Activated CD8-positive, alpha-beta T cell treated with anti-CD3 and anti-CD28 coated beads for 36 hours (primary cell): ENCODE measurements around the gene ADCY10. TPM values are rescaled to one million over a fixed set of nuclear protein-coding genes. Genes with fewer than 3 reads are reported as not detected.

Experiments
- ATAC-seq: fragments of 200-7000 bp; cut with Tn5 transposase; one replicate; pipeline ENCODE4 v1.10.0; 2021; ENCODE audit warnings: mild to moderate bottlenecking, moderate library complexity
- CTCF ChIA-PET: fragments of 350-600 bp; sonication (Branson Sonifier 250); formaldehyde crosslinking; loops from one replicate; lab custom pipeline; 2021; ENCODE audit warnings: antibody characterized with exemption; lab: Charles Lee
- POLR2A ChIA-PET: fragments of 350-600 bp; sonication (Branson Sonifier 250); formaldehyde crosslinking; loops from one replicate; lab custom pipeline; 2021; ENCODE audit warnings: antibody characterized with exemption; lab: Charles Lee
- DNase-seq: peaks from one replicate; pipeline ENCODE4 v3.0.0-alpha.2; 2020
- H3K27ac Mint-ChIP-seq: one replicate; pipeline ENCODE4 v1.8.0; 2021; ENCODE audit warnings: mild to moderate bottlenecking, mixed read lengths
- H3K27me3 Mint-ChIP-seq: one replicate; pipeline ENCODE4 v1.8.0; 2021; ENCODE audit warnings: mixed read lengths
- H3K36me3 Mint-ChIP-seq: one replicate; pipeline ENCODE4 v1.8.0; 2021; ENCODE audit warnings: low read depth, mixed read lengths
- H3K4me1 Mint-ChIP-seq: one replicate; pipeline ENCODE4 v1.8.0; 2021; ENCODE audit warnings: low read depth, mixed read lengths
- H3K4me3 Mint-ChIP-seq: one replicate; pipeline ENCODE4 v1.8.0; 2021; ENCODE audit warnings: mild to moderate bottlenecking, moderate library complexity, mixed read lengths
- H3K9me3 Mint-ChIP-seq: one replicate; pipeline ENCODE4 v1.8.0; 2021; ENCODE audit warnings: mixed read lengths
- intact Hi-C: fragments of 100-400 bp; cut with micrococcal nuclease; formaldehyde crosslinking; loops from one replicate; pipeline ENCODE4 v1.10.0; 2022
- total RNA-seq, 2 experiments: library from RNA; stranded (reverse); gene quantifications; one replicate each; pipeline ENCODE4 v1.2.3, GENCODE V29; 2021
- TF ChIP-seq, protein P1 (sequence below): fragments of 200-600 bp; IDR thresholded peaks from one replicate; pipeline ENCODE4 v1.8.0; 2022; ENCODE audit warnings: antibody characterized with exemption, mild to moderate bottlenecking

Gene ADCY10
- total RNA-seq, 2 experiments from 2014 or later = 0.05 TPM; not detected in 1

DNA sequence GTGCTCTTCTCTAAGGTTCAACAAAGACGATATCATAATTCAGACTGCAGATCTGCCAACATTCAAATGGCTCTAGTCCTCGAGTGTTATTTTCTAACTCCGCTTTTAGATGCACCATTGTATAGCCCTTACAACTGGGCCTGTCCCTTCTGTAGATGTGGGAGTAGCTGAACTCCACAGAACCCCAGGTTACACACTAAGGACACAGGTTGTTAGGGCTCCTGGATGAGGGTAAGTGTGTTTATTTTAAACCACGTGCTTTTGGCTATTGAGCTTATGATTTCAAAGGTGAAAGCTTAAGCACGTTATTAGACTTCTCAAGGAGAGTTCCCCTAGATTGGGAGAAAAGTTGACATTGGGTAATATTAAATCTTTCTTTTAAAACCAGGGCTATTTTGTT lies 127.4 kb downstream of the ADCY10 start:
- POLR2A ChIA-PET = no interaction called here
- ATAC-seq (no peak), DNase-seq (no peak)
- TF ChIP-seq, protein P1, sequence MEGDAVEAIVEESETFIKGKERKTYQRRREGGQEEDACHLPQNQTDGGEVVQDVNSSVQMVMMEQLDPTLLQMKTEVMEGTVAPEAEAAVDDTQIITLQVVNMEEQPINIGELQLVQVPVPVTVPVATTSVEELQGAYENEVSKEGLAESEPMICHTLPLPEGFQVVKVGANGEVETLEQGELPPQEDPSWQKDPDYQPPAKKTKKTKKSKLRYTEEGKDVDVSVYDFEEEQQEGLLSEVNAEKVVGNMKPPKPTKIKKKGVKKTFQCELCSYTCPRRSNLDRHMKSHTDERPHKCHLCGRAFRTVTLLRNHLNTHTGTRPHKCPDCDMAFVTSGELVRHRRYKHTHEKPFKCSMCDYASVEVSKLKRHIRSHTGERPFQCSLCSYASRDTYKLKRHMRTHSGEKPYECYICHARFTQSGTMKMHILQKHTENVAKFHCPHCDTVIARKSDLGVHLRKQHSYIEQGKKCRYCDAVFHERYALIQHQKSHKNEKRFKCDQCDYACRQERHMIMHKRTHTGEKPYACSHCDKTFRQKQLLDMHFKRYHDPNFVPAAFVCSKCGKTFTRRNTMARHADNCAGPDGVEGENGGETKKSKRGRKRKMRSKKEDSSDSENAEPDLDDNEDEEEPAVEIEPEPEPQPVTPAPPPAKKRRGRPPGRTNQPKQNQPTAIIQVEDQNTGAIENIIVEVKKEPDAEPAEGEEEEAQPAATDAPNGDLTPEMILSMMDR = no peak
- intact Hi-C loops = no loop called here
- H3K27ac Mint-ChIP-seq = no peak overlapping the region
- H3K36me3 Mint-ChIP-seq = peaks cover 7% of the 10 kb centered on the region
- CTCF ChIA-PET = interaction anchor here (1.3 kb wide), 1 partner anchor 16 kb away, joined by 3 read pairs; no protein-coding TSS in a partner anchor
- H3K4me3 Mint-ChIP-seq = no peak overlapping the region
- H3K27me3 Mint-ChIP-seq = no peaks in the 10 kb centered on the region
- no peaks in the 10 kb centered on the region for H3K9me3 Mint-ChIP-seq
- H3K4me1 Mint-ChIP-seq = peaks cover 8% of the 10 kb centered on the region

- Mint-ChIP-seq H3K36me3 (peaks cover 7% of the 10 kb centered on the region), H3K9me3 (no peaks in the 10 kb centered on the region), H3K27me3 (no peaks in the 10 kb centered on the region), H3K27ac (no peak overlapping the region), H3K4me3 (no peak overlapping the region), H3K4me1 (peaks cover 8% of the 10 kb centered on the region)
- ChIA-PET CTCF (interaction anchor here (1.3 to 1.4 kb wide), 2 partner anchors 15 to 70 kb away, joined by 3 to 6 read pairs; no protein-coding TSS in a partner anchor), POLR2A (no interaction called here)
- intact Hi-C loops = no loop called here
- TF ChIP-seq, protein P1 = no peak
- peak; percentile 61 for ATAC-seq
- DNase-seq = peak; percentile 16
Measured at GRCh38 chr1:167784876-167785550, 128.9 kb downstream of the ADCY10 start.

GRCh38 chr1:167782946-167783345 lies 131.0 kb downstream of the ADCY10 start:
- no peak overlapping the region for H3K27ac Mint-ChIP-seq

DNA sequence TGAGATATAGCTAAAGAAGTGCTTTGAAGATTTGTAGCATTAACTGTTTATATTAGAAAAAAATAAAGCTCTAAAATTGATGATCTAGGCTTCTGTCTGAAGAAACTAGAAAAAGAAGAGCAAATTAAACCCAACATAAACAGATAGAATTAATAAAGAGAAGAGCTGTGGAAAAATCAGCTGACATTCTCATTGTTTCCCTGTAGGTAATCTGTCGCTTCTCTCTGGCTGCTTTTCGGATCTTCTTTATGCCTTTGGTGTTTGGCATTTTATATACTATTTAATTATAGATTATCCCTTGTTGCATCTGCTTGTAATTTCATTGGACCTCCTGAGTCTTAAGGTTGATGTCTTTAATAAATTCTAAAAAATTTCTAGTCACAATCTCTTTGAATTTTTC lies 132.4 kb downstream of the ADCY10 start:
- ATAC-seq = no peak
- CTCF ChIA-PET = no interaction called here
- TF ChIP-seq, protein P1 = no peak
- Mint-ChIP-seq H3K4me3 (no peak overlapping the region), H3K36me3 (peaks cover 5% of the 10 kb centered on the region), H3K27me3 (no peaks in the 10 kb centered on the region), H3K27ac (no peak overlapping the region), H3K4me1 (peaks cover 10% of the 10 kb centered on the region), H3K9me3 (no peaks in the 10 kb centered on the region)
- POLR2A ChIA-PET = no interaction called here
- no peak for DNase-seq
- intact Hi-C loops = no loop called here

More at GRCh38 chr1:167782946-167783345, 131.0 kb downstream of the ADCY10 start:
- ATAC-seq (no peak), DNase-seq (no peak)
- Mint-ChIP-seq H3K9me3 (no peaks in the 10 kb centered on the region), H3K27me3 (no peaks in the 10 kb centered on the region), H3K4me3 (no peak overlapping the region), H3K4me1 (no peaks in the 10 kb centered on the region), H3K36me3 (peaks cover 7% of the 10 kb centered on the region)
- CTCF ChIA-PET = no interaction called here
- TF ChIP-seq, protein P1 = no peak
- intact Hi-C loops = no loop called here
- POLR2A ChIA-PET = interaction anchor here (1.1 kb wide), 1 partner anchor 15 kb away, joined by 4 read pairs; no protein-coding TSS in a partner anchor

DNA sequence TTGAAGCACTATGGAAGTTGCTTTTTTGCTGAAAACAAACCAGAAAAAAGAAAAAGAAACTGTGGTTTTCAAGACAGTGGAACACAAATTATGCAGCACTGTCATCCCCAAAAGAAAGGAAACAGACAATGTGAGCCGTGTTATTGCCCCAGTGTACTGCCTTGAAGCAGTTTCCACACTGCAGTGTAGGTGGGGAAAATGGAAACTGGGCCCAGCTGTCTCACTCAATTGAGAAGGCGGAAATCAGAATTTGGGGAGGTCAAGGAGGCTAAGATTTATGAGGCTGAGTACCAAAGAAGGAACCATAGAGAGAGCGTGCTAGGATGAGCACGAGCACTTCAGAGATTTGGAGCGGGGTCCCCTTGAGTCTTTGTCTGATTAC lies 136.7 kb downstream of the ADCY10 start:
- Mint-ChIP-seq H3K36me3 (peaks cover 16% of the 10 kb centered on the region), H3K27me3 (no peaks in the 10 kb centered on the region), H3K9me3 (no peaks in the 10 kb centered on the region), H3K4me3 (no peak overlapping the region), H3K27ac (peak overlapping the region; percentile 27), H3K4me1 (peaks cover 26% of the 10 kb centered on the region)
- TF ChIP-seq, protein P1 = no peak
- ATAC-seq (peak; percentile 79), DNase-seq (peak; percentile 37)
- POLR2A ChIA-PET = no interaction called here
- intact Hi-C loops = no loop called here
- CTCF ChIA-PET = no interaction called here
